Measurements from ENCODE around the gene DCAF8.

Gene DCAF8

GRCh38 chr1:160228431-160228830, 33.9 kb downstream of the DCAF8 start:
- TF ChIP-seq, protein P1, sequence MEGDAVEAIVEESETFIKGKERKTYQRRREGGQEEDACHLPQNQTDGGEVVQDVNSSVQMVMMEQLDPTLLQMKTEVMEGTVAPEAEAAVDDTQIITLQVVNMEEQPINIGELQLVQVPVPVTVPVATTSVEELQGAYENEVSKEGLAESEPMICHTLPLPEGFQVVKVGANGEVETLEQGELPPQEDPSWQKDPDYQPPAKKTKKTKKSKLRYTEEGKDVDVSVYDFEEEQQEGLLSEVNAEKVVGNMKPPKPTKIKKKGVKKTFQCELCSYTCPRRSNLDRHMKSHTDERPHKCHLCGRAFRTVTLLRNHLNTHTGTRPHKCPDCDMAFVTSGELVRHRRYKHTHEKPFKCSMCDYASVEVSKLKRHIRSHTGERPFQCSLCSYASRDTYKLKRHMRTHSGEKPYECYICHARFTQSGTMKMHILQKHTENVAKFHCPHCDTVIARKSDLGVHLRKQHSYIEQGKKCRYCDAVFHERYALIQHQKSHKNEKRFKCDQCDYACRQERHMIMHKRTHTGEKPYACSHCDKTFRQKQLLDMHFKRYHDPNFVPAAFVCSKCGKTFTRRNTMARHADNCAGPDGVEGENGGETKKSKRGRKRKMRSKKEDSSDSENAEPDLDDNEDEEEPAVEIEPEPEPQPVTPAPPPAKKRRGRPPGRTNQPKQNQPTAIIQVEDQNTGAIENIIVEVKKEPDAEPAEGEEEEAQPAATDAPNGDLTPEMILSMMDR (IDR thresholded peaks at IDR 0.05; ENCODE audit: low read depth, low read length, missing control alignments): no peak
- H3K4me3 ChIP-seq (replicated peaks; ENCODE audit: low read depth, low read length): no peak overlapping the region
- no peak for DNase-seq (ENCODE audit: extremely low read depth, low read depth)

- TF ChIP-seq, protein P1 (IDR thresholded peaks at IDR 0.05; ENCODE audit: low read depth, low read length, missing control alignments): no peak
- no peak overlapping the region for H3K4me3 ChIP-seq (replicated peaks; ENCODE audit: low read depth, low read length)
- no peak for DNase-seq (ENCODE audit: extremely low read depth, low read depth)
Measured at GRCh38 chr1:160227561-160227960, 34.8 kb downstream of the DCAF8 start.

DNA sequence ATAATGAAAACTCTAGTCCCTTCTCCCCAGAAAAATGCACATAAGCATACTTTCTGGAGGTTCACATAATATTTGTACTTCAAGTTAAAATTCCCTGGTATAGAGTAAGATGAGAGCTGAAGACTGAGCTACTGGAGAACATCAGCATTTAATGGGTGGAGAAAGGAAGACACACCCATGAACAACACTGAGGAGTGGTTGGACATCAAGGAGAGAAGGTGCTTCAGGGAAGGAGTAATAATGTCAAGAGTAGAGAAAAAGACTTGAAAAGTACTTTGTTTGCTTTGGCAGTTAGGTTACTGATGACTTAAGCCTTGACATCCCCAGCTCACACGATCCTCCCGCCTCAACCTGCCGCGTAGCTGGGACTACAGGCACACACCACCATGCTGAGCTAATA, 35.3 kb downstream of the DCAF8 start:
- no peak overlapping the region for H3K4me3 ChIP-seq (replicated peaks; ENCODE audit: low read depth, low read length)
- DNase-seq (ENCODE audit: extremely low read depth, low read depth): no peak
- TF ChIP-seq, protein P1 (IDR thresholded peaks at IDR 0.05; ENCODE audit: low read depth, low read length, missing control alignments): no peak

GRCh38 chr1:160226623-160227022, 35.7 kb downstream of the DCAF8 start:
- TF ChIP-seq, protein P1 (IDR thresholded peaks at IDR 0.05; ENCODE audit: low read depth, low read length, missing control alignments): no peak
- no peak for DNase-seq (ENCODE audit: extremely low read depth, low read depth)
- H3K4me3 ChIP-seq (replicated peaks; ENCODE audit: low read depth, low read length): no peak overlapping the region

GRCh38 chr1:160225345-160225744, 37.0 kb downstream of the DCAF8 start:
- no peak for DNase-seq (ENCODE audit: extremely low read depth, low read depth)

GRCh38 chr1:160224606-160225005, 37.7 kb downstream of the DCAF8 start:
- no peak overlapping the region for H3K4me3 ChIP-seq (replicated peaks; ENCODE audit: low read depth, low read length)
- DNase-seq (ENCODE audit: extremely low read depth, low read depth): no peak
- TF ChIP-seq, protein P1 (IDR thresholded peaks at IDR 0.05; ENCODE audit: low read depth, low read length, missing control alignments): no peak

More at GRCh38 chr1:160225345-160225744, 37.0 kb downstream of the DCAF8 start:
- TF ChIP-seq, protein P1 (IDR thresholded peaks at IDR 0.05; ENCODE audit: low read depth, low read length, missing control alignments): no peak
- H3K4me3 ChIP-seq (replicated peaks; ENCODE audit: low read depth, low read length): no peak overlapping the region

DNA sequence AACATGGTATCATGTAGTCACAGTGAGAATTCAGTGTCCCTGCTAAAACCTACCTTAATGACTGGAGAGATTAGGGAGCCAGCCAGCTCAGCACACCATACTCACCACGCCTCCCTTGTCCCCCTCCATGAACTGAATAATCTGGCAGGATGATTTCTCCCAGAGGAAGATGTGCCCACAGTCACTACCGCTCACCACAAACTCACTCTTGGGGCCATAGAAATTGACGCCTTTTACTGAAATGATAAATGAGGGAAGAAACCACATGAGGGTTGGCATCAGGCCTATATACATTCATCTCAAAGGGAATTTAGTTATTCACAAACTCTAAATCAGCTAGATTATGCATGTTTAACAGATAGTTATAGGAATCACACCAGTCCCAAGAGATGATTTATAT, 39.8 kb downstream of the DCAF8 start:
- H3K4me3 ChIP-seq (replicated peaks; ENCODE audit: low read depth, low read length): no peak overlapping the region
- TF ChIP-seq, protein P1 (IDR thresholded peaks at IDR 0.05; ENCODE audit: low read depth, low read length, missing control alignments): no peak
- DNase-seq (ENCODE audit: extremely low read depth, low read depth): no peak
